HEK293 (cell line): ENCODE data around the gene SPACDR.

Experiments
- FEZF1 ChIP-seq: fragments of 450-650 bp; formaldehyde crosslinking; IDR thresholded peaks from 2 replicates; pipeline ENCODE4 v1.5.1; 2016; ENCODE audit warnings: missing biosample characterization, missing genetic modification characterization
- KLF7 ChIP-seq: fragments of 450-650 bp; formaldehyde crosslinking; IDR thresholded peaks from 2 replicates; pipeline ENCODE4 v1.5.1; 2016; ENCODE audit warnings: missing biosample characterization, missing genetic modification characterization, borderline replicate concordance
- SP2 ChIP-seq: fragments of 450-650 bp; formaldehyde crosslinking; IDR thresholded peaks from 2 replicates; pipeline ENCODE4 v1.5.1; 2016; ENCODE audit warnings: missing biosample characterization, missing genetic modification characterization
- SP3 ChIP-seq: fragments of 450-650 bp; formaldehyde crosslinking; IDR thresholded peaks from 2 replicates; pipeline ENCODE4 v1.5.1; 2016; ENCODE audit warnings: missing biosample characterization, missing genetic modification characterization
- TRIM28 ChIP-seq: IDR thresholded peaks from 2 replicates; pipeline ENCODE4 v1.6.1; 2011; ENCODE audit warnings: low read length, control low read depth, borderline replicate concordance
- WT1 ChIP-seq: fragments of 450-650 bp; formaldehyde crosslinking; IDR thresholded peaks from 2 replicates; pipeline ENCODE4 v1.5.1; 2016; ENCODE audit warnings: missing biosample characterization, missing genetic modification characterization
- YY2 ChIP-seq: fragments of 450-650 bp; formaldehyde crosslinking; IDR thresholded peaks from 2 replicates; pipeline ENCODE4 v1.5.1; 2016; ENCODE audit warnings: missing biosample characterization, missing genetic modification characterization
- ZBTB1 ChIP-seq: fragments of 450-650 bp; formaldehyde crosslinking; IDR thresholded peaks from 2 replicates; pipeline ENCODE4 v1.5.1; 2016; ENCODE audit warnings: missing biosample characterization, missing genetic modification characterization
- ZBTB17 ChIP-seq: fragments of 450-650 bp; formaldehyde crosslinking; IDR thresholded peaks from 2 replicates; pipeline ENCODE4 v1.5.1; 2016; ENCODE audit warnings: missing biosample characterization, missing genetic modification characterization
- ZBTB7A ChIP-seq: fragments of 450-650 bp; formaldehyde crosslinking; IDR thresholded peaks from 2 replicates; pipeline ENCODE4 v1.5.1; 2016; ENCODE audit warnings: low read depth, missing biosample characterization, missing genetic modification characterization
- ZFP37 ChIP-seq: fragments of 450-650 bp; formaldehyde crosslinking; IDR thresholded peaks from 2 replicates; pipeline ENCODE4 v1.5.1; 2016; ENCODE audit warnings: missing biosample characterization, missing genetic modification characterization
- ZNF10 ChIP-seq: fragments of 450-650 bp; formaldehyde crosslinking; IDR thresholded peaks from 2 replicates; pipeline ENCODE4 v1.5.1; 2017; ENCODE audit warnings: missing biosample characterization, missing genetic modification characterization
- ZNF132 ChIP-seq: fragments of 450-650 bp; formaldehyde crosslinking; IDR thresholded peaks from 2 replicates; pipeline ENCODE4 v1.5.1; 2017; ENCODE audit warnings: missing biosample characterization, missing genetic modification characterization, borderline replicate concordance
- ZNF138 ChIP-seq: fragments of 450-650 bp; formaldehyde crosslinking; IDR thresholded peaks from 2 replicates; pipeline ENCODE4 v1.5.1; 2016; ENCODE audit warnings: missing biosample characterization, missing genetic modification characterization, borderline replicate concordance
- ZNF146 ChIP-seq: fragments of 450-650 bp; formaldehyde crosslinking; IDR thresholded peaks from 2 replicates; pipeline ENCODE4 v1.5.1; 2016; ENCODE audit warnings: missing biosample characterization, missing genetic modification characterization
- ZNF155 ChIP-seq: fragments of 450-650 bp; formaldehyde crosslinking; IDR thresholded peaks from 2 replicates; pipeline ENCODE4 v1.5.1; 2016; ENCODE audit warnings: missing biosample characterization, missing genetic modification characterization
- ZNF157 ChIP-seq: fragments of 450-650 bp; formaldehyde crosslinking; IDR thresholded peaks from 2 replicates; pipeline ENCODE4 v1.5.1; 2016; ENCODE audit warnings: missing biosample characterization, missing genetic modification characterization
- ZNF19 ChIP-seq: fragments of 450-650 bp; formaldehyde crosslinking; IDR thresholded peaks from 2 replicates; pipeline ENCODE4; 2016; ENCODE audit warnings: missing biosample characterization, missing genetic modification characterization, low read depth
- ZNF214 ChIP-seq: fragments of 450-650 bp; formaldehyde crosslinking; IDR thresholded peaks from 2 replicates; pipeline ENCODE4 v1.5.1; 2017; ENCODE audit warnings: missing biosample characterization, mild to moderate bottlenecking, missing genetic modification characterization, borderline replicate concordance
- ZNF23 ChIP-seq: fragments of 450-650 bp; formaldehyde crosslinking; IDR thresholded peaks from 2 replicates; pipeline ENCODE4 v1.5.1; 2016; ENCODE audit warnings: missing biosample characterization, missing genetic modification characterization, borderline replicate concordance
- ZNF248 ChIP-seq: fragments of 450-650 bp; formaldehyde crosslinking; IDR thresholded peaks from 2 replicates; pipeline ENCODE4 v1.5.1; 2017; ENCODE audit warnings: missing biosample characterization, missing genetic modification characterization
- ZNF324 ChIP-seq: fragments of 450-650 bp; formaldehyde crosslinking; IDR thresholded peaks from 2 replicates; pipeline ENCODE4 v1.5.1; 2016; ENCODE audit warnings: missing biosample characterization, missing genetic modification characterization
- ZNF433 ChIP-seq: fragments of 450-650 bp; formaldehyde crosslinking; IDR thresholded peaks from 2 replicates; pipeline ENCODE4 v1.5.1; 2016; ENCODE audit warnings: missing biosample characterization, missing genetic modification characterization, low read depth
- ZNF514 ChIP-seq: fragments of 450-650 bp; formaldehyde crosslinking; IDR thresholded peaks from 2 replicates; pipeline ENCODE4 v1.5.1; 2016; ENCODE audit warnings: missing biosample characterization, missing genetic modification characterization
- ZNF544 ChIP-seq: fragments of 450-650 bp; formaldehyde crosslinking; IDR thresholded peaks from 2 replicates; pipeline ENCODE4 v1.5.0; 2017; ENCODE audit warnings: missing biosample characterization, missing genetic modification characterization
- ZNF549 ChIP-seq: fragments of 450-650 bp; IDR thresholded peaks from 2 replicates; pipeline ENCODE4 v1.5.1; 2018; ENCODE audit warnings: missing biosample characterization, missing genetic modification characterization, mild to moderate bottlenecking, inconsistent platforms, moderate library complexity
- ZNF585B ChIP-seq: fragments of 450-650 bp; formaldehyde crosslinking; IDR thresholded peaks from 2 replicates; pipeline ENCODE4 v1.5.1; 2016; ENCODE audit warnings: missing biosample characterization, missing genetic modification characterization
- ZNF707 ChIP-seq: fragments of 450-650 bp; formaldehyde crosslinking; IDR thresholded peaks from 2 replicates; pipeline ENCODE4 v1.5.1; 2016; ENCODE audit warnings: missing biosample characterization, missing genetic modification characterization
- ZNF768 ChIP-seq: fragments of 450-650 bp; formaldehyde crosslinking; IDR thresholded peaks from 2 replicates; pipeline ENCODE4 v1.5.1; 2018; ENCODE audit warnings: missing biosample characterization, mild to moderate bottlenecking, missing genetic modification characterization
- ZNF777 ChIP-seq: fragments of 450-650 bp; formaldehyde crosslinking; IDR thresholded peaks from 2 replicates; pipeline ENCODE4 v1.5.1; 2017; ENCODE audit warnings: missing biosample characterization, missing genetic modification characterization, borderline replicate concordance
- ZNF792 ChIP-seq: fragments of 450-650 bp; formaldehyde crosslinking; IDR thresholded peaks from 2 replicates; pipeline ENCODE4 v1.5.1; 2016; ENCODE audit warnings: missing biosample characterization, missing genetic modification characterization
- ZSCAN30 ChIP-seq: fragments of 450-650 bp; IDR thresholded peaks from 2 replicates; pipeline ENCODE4 v1.5.1; 2018; ENCODE audit warnings: missing biosample characterization, mild to moderate bottlenecking, missing genetic modification characterization, moderate library complexity
- TF ChIP-seq, protein P1 (sequence below): fragments of 450-650 bp; formaldehyde crosslinking; IDR thresholded peaks from 2 replicates; pipeline ENCODE4 v1.5.1; 2016; ENCODE audit warnings: missing biosample characterization, missing genetic modification characterization
- TF ChIP-seq, protein P2 (sequence below): fragments of 450-650 bp; formaldehyde crosslinking; IDR thresholded peaks from 2 replicates; pipeline ENCODE4 v1.5.0; 2017; ENCODE audit warnings: missing biosample characterization, missing genetic modification characterization, borderline replicate concordance
- TF ChIP-seq, protein P3 (sequence below): fragments of 450-650 bp; formaldehyde crosslinking; IDR thresholded peaks from 2 replicates; pipeline ENCODE4 v1.5.1; 2017; ENCODE audit warnings: missing biosample characterization, missing genetic modification characterization

SPACDR gene

DNA sequence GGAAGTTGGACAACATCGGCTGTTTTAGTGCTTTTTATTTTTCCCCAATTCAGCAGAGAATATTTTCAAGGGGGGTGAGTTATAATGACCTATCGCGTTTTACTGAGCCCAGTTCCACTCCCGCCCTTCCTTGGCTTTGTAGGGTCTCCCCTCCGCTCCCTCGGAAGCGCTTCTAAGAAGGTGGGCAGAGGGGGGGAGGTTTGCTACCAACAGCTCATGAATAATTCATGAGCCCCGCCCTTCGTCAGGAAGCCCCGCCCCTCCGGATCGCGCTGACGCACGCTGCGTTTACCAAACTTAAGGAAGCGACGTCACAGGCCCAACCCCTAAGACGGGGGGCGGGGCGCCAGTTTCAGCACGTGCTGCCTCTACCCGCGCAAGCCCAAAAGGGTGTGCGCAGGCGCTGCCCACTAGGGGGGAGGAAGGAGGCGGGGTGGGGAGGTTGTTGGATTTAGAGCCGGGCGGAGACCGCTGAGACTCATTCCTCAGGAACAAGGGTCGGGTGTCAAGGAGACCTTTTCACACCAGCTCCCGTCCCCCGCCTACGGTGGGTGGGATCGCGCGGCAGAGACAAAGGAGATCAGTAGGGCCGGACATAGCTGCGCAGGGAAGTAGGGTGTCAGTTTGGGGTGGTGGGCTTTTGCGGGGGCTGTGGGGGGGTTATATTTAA, 35.0 kb downstream of the SPACDR start (continued):
- TF ChIP-seq ZNF10 (tag by site-specific recombination) (no peak), ZSCAN30 (tag by site-specific recombination) (peak; percentile 5), ZNF585B (tag by site-specific recombination) (no peak), ZNF792 (no peak), ZNF549 (tag by site-specific recombination) (no peak), TRIM28 (no peak), ZNF324 (tag by site-specific recombination) (no peak; the same call in 1 of the 2 replicates), ZNF768 (no peak), SP2 (tag by site-specific recombination) (peak; percentile 89), ZBTB17 (peak; percentile 3; the same call in 1 of the 2 replicates), ZNF132 (tag by site-specific recombination) (no peak), FEZF1 (tag by site-specific recombination) (no peak), ZNF19 (tag by site-specific recombination) (no peak), ZNF138 (no peak), ZNF248 (no peak), ZFP37 (tag by site-specific recombination) (0 out of 2 replicates have a peak, but pooled peaks have one; percentile 16), SP3 (peak; percentile 93), ZNF146 (tag by site-specific recombination) (0 out of 2 replicates have a peak, but pooled peaks have one; percentile 12), ZNF707 (no peak), ZNF514 (no peak), KLF7 (tag by site-specific recombination) (peak; percentile 78; the same call in 1 of the 2 replicates), ZNF157 (tag by site-specific recombination) (no peak), ZBTB7A (peak; percentile 97), ZNF433 (no peak), ZNF23 (tag by site-specific recombination) (no peak), ZNF214 (tag by site-specific recombination) (no peak), ZNF777 (tag by site-specific recombination) (no peak), WT1 (tag by site-specific recombination) (peak; percentile 34), YY2 (tag by site-specific recombination) (no peak; the same call in 1 of the 2 replicates), ZNF544 (no peak), ZNF155 (tag by site-specific recombination) (no peak), ZBTB1 (peak; percentile 61; the same call in 1 of the 2 replicates)
- TF ChIP-seq, protein P1, sequence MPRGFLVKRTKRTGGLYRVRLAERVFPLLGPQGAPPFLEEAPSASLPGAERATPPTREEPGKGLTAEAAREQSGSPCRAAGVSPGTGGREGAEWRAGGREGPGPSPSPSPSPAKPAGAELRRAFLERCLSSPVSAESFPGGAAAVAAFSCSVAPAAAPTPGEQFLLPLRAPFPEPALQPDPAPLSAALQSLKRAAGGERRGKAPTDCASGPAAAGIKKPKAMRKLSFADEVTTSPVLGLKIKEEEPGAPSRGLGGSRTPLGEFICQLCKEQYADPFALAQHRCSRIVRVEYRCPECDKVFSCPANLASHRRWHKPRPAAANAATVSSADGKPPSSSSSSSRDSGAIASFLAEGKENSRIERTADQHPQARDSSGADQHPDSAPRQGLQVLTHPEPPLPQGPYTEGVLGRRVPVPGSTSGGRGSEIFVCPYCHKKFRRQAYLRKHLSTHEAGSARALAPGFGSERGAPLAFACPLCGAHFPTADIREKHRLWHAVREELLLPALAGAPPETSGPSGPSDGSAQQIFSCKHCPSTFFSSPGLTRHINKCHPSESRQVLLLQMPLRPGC (tag by site-specific recombination) = peak; percentile 76; the same call in 1 of the 2 replicates
- TF ChIP-seq, protein P2, sequence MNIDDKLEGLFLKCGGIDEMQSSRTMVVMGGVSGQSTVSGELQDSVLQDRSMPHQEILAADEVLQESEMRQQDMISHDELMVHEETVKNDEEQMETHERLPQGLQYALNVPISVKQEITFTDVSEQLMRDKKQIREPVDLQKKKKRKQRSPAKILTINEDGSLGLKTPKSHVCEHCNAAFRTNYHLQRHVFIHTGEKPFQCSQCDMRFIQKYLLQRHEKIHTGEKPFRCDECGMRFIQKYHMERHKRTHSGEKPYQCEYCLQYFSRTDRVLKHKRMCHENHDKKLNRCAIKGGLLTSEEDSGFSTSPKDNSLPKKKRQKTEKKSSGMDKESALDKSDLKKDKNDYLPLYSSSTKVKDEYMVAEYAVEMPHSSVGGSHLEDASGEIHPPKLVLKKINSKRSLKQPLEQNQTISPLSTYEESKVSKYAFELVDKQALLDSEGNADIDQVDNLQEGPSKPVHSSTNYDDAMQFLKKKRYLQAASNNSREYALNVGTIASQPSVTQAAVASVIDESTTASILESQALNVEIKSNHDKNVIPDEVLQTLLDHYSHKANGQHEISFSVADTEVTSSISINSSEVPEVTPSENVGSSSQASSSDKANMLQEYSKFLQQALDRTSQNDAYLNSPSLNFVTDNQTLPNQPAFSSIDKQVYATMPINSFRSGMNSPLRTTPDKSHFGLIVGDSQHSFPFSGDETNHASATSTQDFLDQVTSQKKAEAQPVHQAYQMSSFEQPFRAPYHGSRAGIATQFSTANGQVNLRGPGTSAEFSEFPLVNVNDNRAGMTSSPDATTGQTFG (tag by site-specific recombination) = no peak
- TF ChIP-seq, protein P3, sequence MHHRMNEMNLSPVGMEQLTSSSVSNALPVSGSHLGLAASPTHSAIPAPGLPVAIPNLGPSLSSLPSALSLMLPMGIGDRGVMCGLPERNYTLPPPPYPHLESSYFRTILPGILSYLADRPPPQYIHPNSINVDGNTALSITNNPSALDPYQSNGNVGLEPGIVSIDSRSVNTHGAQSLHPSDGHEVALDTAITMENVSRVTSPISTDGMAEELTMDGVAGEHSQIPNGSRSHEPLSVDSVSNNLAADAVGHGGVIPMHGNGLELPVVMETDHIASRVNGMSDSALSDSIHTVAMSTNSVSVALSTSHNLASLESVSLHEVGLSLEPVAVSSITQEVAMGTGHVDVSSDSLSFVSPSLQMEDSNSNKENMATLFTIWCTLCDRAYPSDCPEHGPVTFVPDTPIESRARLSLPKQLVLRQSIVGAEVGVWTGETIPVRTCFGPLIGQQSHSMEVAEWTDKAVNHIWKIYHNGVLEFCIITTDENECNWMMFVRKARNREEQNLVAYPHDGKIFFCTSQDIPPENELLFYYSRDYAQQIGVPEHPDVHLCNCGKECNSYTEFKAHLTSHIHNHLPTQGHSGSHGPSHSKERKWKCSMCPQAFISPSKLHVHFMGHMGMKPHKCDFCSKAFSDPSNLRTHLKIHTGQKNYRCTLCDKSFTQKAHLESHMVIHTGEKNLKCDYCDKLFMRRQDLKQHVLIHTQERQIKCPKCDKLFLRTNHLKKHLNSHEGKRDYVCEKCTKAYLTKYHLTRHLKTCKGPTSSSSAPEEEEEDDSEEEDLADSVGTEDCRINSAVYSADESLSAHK (tag by site-specific recombination) = peak; percentile 61
